A549 (cell line): Measurements from ENCODE around the gene DOCK10. TPM values are rescaled to one million over a fixed set of nuclear protein-coding genes. Genes with fewer than 3 reads are reported as not detected.
A peak's percentile ranks its signal among the peaks of the same experiment; 100 is the strongest.

ENCODE experiments used
- ATAC-seq, 2 experiments: fragments of 200-7000 bp in 1 of 2; fragments of >200 bp in 1 of 2; cut with Nextera tagmentation in 1 of 2; cut with Tn5 transposase in 1 of 2; 3 replicates each; pipeline versions ENCODE4 v1.8.0 to v1.9.1; 2018 to 2020; ENCODE audit warnings: mild to moderate bottlenecking in 1 of 2, moderate library complexity in 1 of 2
- CTCF ChIA-PET: fragments of 300-600 bp; sonication (Branson Sonifier 250); formaldehyde crosslinking; extraction: SDS; loops from one replicate; lab custom pipeline; 2021; ENCODE audit warnings: antibody characterized with exemption, inconsistent platforms; lab: Yijun Ruan, JAX
- POLR2A ChIA-PET: fragments of 350-600 bp; formaldehyde crosslinking; extraction: SDS; loops from one replicate; lab custom pipeline; 2021; ENCODE audit warnings: antibody characterized with exemption, inconsistent platforms; lab: Yijun Ruan, JAX
- DNase-seq, 2 experiments: peaks; one replicate each; pipeline versions ENCODE4 v3.0.0 to v3.0.0-alpha.2; 2011 to 2016; ENCODE audit warnings: low read depth in 1 of 2, low spot score in 1 of 2
- FAIRE-seq: peaks from 2 replicates; lab custom pipeline; 2011; peaks lifted over from hg19 to GRCh38; lab: Jason Lieb, UNC
- H3K27ac ChIP-seq, 2 experiments: fragments of >200 bp; sonication (Bioruptor Twin); formaldehyde crosslinking; 3 replicates each; pipeline ENCODE4 v1.5.1; 2016 to 2017
- H3K4me1 ChIP-seq: fragments of >200 bp; sonication (Bioruptor Twin); formaldehyde crosslinking; 3 replicates; pipeline ENCODE4 v1.6.1; 2016
- H3K4me2 ChIP-seq: fragments of >200 bp; sonication (Bioruptor Twin); formaldehyde crosslinking; 3 replicates; pipeline ENCODE4 v1.6.1; 2016
- H3K4me3 ChIP-seq: fragments of >200 bp; sonication (Bioruptor Twin); formaldehyde crosslinking; 3 replicates; pipeline ENCODE4 v1.5.1; 2016
- H3K9me3 ChIP-seq: fragments of >200 bp; sonication (Bioruptor Twin); formaldehyde crosslinking; 3 replicates; pipeline ENCODE4 v1.6.1; 2016
- ATOH8 ChIP-seq: fragments of 250-450 bp; sonication (Bioruptor Pico); IDR thresholded peaks from 2 replicates; pipeline ENCODE4 v1.5.0; 2020; ENCODE audit warnings: low read depth, mild to moderate bottlenecking, moderate library complexity
- CEBPB ChIP-seq, 2 experiments: fragments of >200 bp in 1 of 2; sonication (Bioruptor Twin) in 1 of 2; formaldehyde crosslinking in 1 of 2; IDR thresholded peaks; 2 replicates each; pipeline ENCODE4 v1.6.1; 2012 to 2016
- CHD4 ChIP-seq: fragments of 200-600 bp; sonication (generic); IDR thresholded peaks from 2 replicates; pipeline ENCODE4 v1.6.1; 2016; ENCODE audit warnings: antibody characterized with exemption, mild to moderate bottlenecking, borderline replicate concordance
- EHF ChIP-seq: fragments of 250-450 bp; sonication (Bioruptor Pico); IDR thresholded peaks from 2 replicates; pipeline ENCODE4 v1.5.0; 2020; ENCODE audit warnings: mild to moderate bottlenecking
- EHMT2 ChIP-seq: fragments of 200-600 bp; sonication (generic); IDR thresholded peaks from 2 replicates; pipeline ENCODE4 v1.6.1; 2016; ENCODE audit warnings: antibody characterized with exemption, low read depth, mild to moderate bottlenecking, moderate library complexity
- ELK1 ChIP-seq: fragments of 150-350 bp; IDR thresholded peaks from 2 replicates; pipeline ENCODE4 v1.6.1; 2014; ENCODE audit warnings: low read depth, mild to moderate bottlenecking, low read length
- EP300 ChIP-seq, 2 experiments: fragments of >200 bp; sonication (Bioruptor Twin); formaldehyde crosslinking; IDR thresholded peaks; 2 replicates in 1 of 2; 3 replicates in 1 of 2; pipeline ENCODE4 v1.6.1; 2016 to 2017
- FOSB ChIP-seq: fragments of 250-450 bp; sonication (Bioruptor Pico); IDR thresholded peaks from 2 replicates; pipeline ENCODE4 v1.5.0; 2020; ENCODE audit warnings: mild to moderate bottlenecking, moderate library complexity
- GATA3 ChIP-seq: IDR thresholded peaks from 2 replicates; pipeline ENCODE4 v1.6.1; 2012; ENCODE audit warnings: borderline replicate concordance
- HDAC2 ChIP-seq: fragments of 200-600 bp; sonication (generic); IDR thresholded peaks from 2 replicates; pipeline ENCODE4 v1.6.1; 2016
- HES2 ChIP-seq: fragments of >200 bp; sonication (Bioruptor Twin); formaldehyde crosslinking; IDR thresholded peaks from 2 replicates; pipeline ENCODE4 v1.6.1; 2016
- HOXA7 ChIP-seq: fragments of 250-450 bp; sonication (Bioruptor Pico); IDR thresholded peaks from 2 replicates; pipeline ENCODE4 v1.5.0; 2020; ENCODE audit warnings: mild to moderate bottlenecking, moderate library complexity
- JUN ChIP-seq, 2 experiments: fragments of >200 bp; sonication (Bioruptor Twin); formaldehyde crosslinking; IDR thresholded peaks; 2 replicates in 1 of 2; 3 replicates in 1 of 2; pipeline ENCODE4 v1.6.1; 2016 to 2017
- JUNB ChIP-seq: fragments of >200 bp; sonication (Bioruptor Twin); formaldehyde crosslinking; IDR thresholded peaks from 2 replicates; pipeline ENCODE4 v1.6.1; 2016
- MYC ChIP-seq: IDR thresholded peaks from 2 replicates; pipeline ENCODE4 v1.6.1; 2012; ENCODE audit warnings: mild to moderate bottlenecking, inconsistent platforms, low read length, improper control_type of control experiment, borderline replicate concordance
- NFE2L2 ChIP-seq: fragments of 150-350 bp; conservative IDR thresholded peaks from 2 replicates; pipeline ENCODE4 v1.6.1; 2014; ENCODE audit warnings: low read length
- NPAS2 ChIP-seq: fragments of 250-450 bp; sonication (Bioruptor Pico); IDR thresholded peaks from 2 replicates; pipeline ENCODE4 v1.8.0; 2022; ENCODE audit warnings: mild to moderate bottlenecking, moderate library complexity, borderline replicate concordance
- PHF8 ChIP-seq: fragments of 200-600 bp; sonication (generic); IDR thresholded peaks from 2 replicates; pipeline ENCODE4 v1.6.1; 2016; ENCODE audit warnings: low read depth, mild to moderate bottlenecking, antibody characterized with exemption, moderate library complexity, borderline replicate concordance
- POLR2A ChIP-seq: IDR thresholded peaks from 2 replicates; pipeline ENCODE4 v1.6.1; 2012; ENCODE audit warnings: mild to moderate bottlenecking, low read length
- RARB ChIP-seq: fragments of 250-450 bp; sonication (Bioruptor Pico); IDR thresholded peaks from 2 replicates; pipeline ENCODE4 v1.8.0; 2021; ENCODE audit warnings: mild to moderate bottlenecking, moderate library complexity
- RCOR1 ChIP-seq: fragments of 150-350 bp; IDR thresholded peaks from 2 replicates; pipeline ENCODE4 v1.6.1; 2014; ENCODE audit warnings: antibody characterized with exemption, low read length, low read depth
- RFX5 ChIP-seq: fragments of 450-650 bp; IDR thresholded peaks from 2 replicates; pipeline ENCODE4 v1.7.1; 2014; ENCODE audit warnings: antibody characterized with exemption, mild to moderate bottlenecking, moderate library complexity
- RNF2 ChIP-seq: fragments of 200-600 bp; sonication (generic); IDR thresholded peaks from 2 replicates; pipeline ENCODE4 v1.6.1; 2016; ENCODE audit warnings: low read depth, mild to moderate bottlenecking, antibody characterized with exemption, moderate library complexity, borderline replicate concordance
- SMC3 ChIP-seq: fragments of >200 bp; sonication (Bioruptor Twin); formaldehyde crosslinking; IDR thresholded peaks from 3 replicates; pipeline ENCODE4 v1.6.1; 2018; ENCODE audit warnings: inconsistent platforms
- TP53 ChIP-seq: fragments of 250-450 bp; sonication (Bioruptor Pico); IDR thresholded peaks from 2 replicates; pipeline ENCODE4 v1.5.0; 2021; ENCODE audit warnings: mild to moderate bottlenecking, moderate library complexity
- ZC3H11A ChIP-seq: fragments of 450-650 bp; IDR thresholded peaks from 2 replicates; pipeline ENCODE4 v1.6.1; 2014; ENCODE audit warnings: antibody characterized with exemption, mild to moderate bottlenecking
- ZNF302 ChIP-seq: fragments of 250-450 bp; sonication (Bioruptor Pico); IDR thresholded peaks from 2 replicates; pipeline ENCODE4 v1.9.0; 2021; ENCODE audit warnings: inconsistent platforms, mild to moderate bottlenecking, moderate library complexity
- WGBS: methylation state at CpG from one replicate; pipeline ENCODE4 v1.1.6; 2017; ENCODE audit errors: missing lambda C conversion rate; 5-methylcytosine and 5-hydroxymethylcytosine counted together
- polyA plus RNA-seq, 4 experiments: library from polyadenylated mRNA; depleted of rRNA in 3 of 4; stranded (reverse); fragments of >200 nt; fragmentation: RNase III in 1 of 4; extraction: RNeasy Plus Mini Kit Qiagen cat#74134 plus additional on column Dnase treatment in 1 of 4; gene quantifications; 2 replicates in 3 of 4; 3 replicates in 1 of 4; pipeline ENCODE4 v1.2.3, GENCODE V29; 2011 to 2017
- TF ChIP-seq, protein P1 (sequence below): fragments of >200 bp; sonication (Bioruptor Twin); formaldehyde crosslinking; IDR thresholded peaks from 3 replicates; pipeline ENCODE4 v1.6.1; 2016
- TF ChIP-seq, protein P2 (sequence below): fragments of >200 bp; sonication (Bioruptor Twin); formaldehyde crosslinking; IDR thresholded peaks from 3 replicates; pipeline ENCODE4 v1.5.1; 2016

The DOCK10 gene
- polyA plus RNA-seq, 2 of the 4 experiments (the other 2 are of a cell fraction): 43.0 to 45.3 TPM

DNA sequence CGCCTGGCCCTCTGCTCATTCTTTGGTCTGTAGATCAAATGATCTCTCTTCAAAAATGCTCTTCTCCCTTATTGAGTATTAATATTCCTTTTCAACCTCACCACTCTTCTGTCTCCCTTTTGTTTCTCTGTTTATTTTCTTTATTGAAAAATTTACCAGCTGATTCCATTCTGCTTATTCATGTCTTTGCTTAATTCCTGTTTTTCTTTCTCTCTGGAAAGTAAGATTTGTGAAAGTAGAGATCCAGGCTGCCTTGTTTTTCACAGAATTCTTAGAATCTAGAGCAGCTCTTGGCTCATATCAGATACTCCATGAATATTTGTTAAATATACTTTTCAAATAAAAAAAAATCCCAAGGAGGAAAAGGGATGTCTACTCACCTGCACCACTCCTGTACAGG, 157.0 kb downstream of the DOCK10 start:
- ATAC-seq: no peak
- no peak for DNase-seq
- no peak for FAIRE-seq
- TF ChIP-seq NFE2L2 (no peak), ZNF302 (CRISPR knock-in tag) (no peak), MYC (no peak), HOXA7 (CRISPR knock-in tag) (no peak), ATOH8 (CRISPR knock-in tag) (no peak), ELK1 (no peak), CHD4 (no peak), EHF (no peak), NPAS2 (CRISPR knock-in tag) (no peak), RFX5 (no peak), EHMT2 (no peak), POLR2A (no peak), TP53 (CRISPR knock-in tag) (no peak), HDAC2 (no peak), PHF8 (no peak), FOSB (CRISPR knock-in tag) (no peak), RCOR1 (no peak)
- TF ChIP-seq, all 56 proteins: peak for 0
- WGBS: 96% methylated on average over 1 of the region's 1 CpG
- POLR2A ChIA-PET: no interaction called here
- Histone ChIP-seq H3K4me1 (peaks cover 64% of the 10 kb centered on the region), H3K9me3 (no peaks in the 10 kb centered on the region), H3K4me3 (no peak overlapping the region), H3K27ac (peak overlapping the region; percentile 69 to 89), H3K4me2 (peak overlapping the region; percentile 65; the same call in 2 of the 3 replicates)
- CTCF ChIA-PET: no interaction called here

- Histone ChIP-seq H3K4me2 (peak overlapping the region; percentile 60), H3K27ac (peak overlapping the region; percentile 69 to 89), H3K4me1 (peaks cover 64% of the 10 kb centered on the region), H3K9me3 (no peaks in the 10 kb centered on the region), H3K4me3 (no peak overlapping the region)
- DNase-seq (peak in 1 of 2 experiments; percentile 39), FAIRE-seq (no peak), ATAC-seq (peak in 1 of 2 experiments; percentile 6; a peak in 1 of 6 replicates)
- CTCF ChIA-PET: interaction anchor here (1.0 to 1.6 kb wide), 3 partner anchors 24 to 118 kb away, joined by 3 to 8 read pairs (median 3); no protein-coding TSS in a partner anchor
- POLR2A ChIA-PET: no interaction called here
- TF ChIP-seq, protein P1, sequence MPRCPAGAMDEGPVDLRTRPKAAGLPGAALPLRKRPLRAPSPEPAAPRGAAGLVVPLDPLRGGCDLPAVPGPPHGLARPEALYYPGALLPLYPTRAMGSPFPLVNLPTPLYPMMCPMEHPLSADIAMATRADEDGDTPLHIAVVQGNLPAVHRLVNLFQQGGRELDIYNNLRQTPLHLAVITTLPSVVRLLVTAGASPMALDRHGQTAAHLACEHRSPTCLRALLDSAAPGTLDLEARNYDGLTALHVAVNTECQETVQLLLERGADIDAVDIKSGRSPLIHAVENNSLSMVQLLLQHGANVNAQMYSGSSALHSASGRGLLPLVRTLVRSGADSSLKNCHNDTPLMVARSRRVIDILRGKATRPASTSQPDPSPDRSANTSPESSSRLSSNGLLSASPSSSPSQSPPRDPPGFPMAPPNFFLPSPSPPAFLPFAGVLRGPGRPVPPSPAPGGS: peak; percentile 56; the same call in 1 of the 3 replicates
- TF ChIP-seq GATA3 (peak; percentile 19; the same call in 1 of the 2 replicates), RARB (no peak), RNF2 (no peak), CEBPB (IDR thresholded peaks at IDR 0.05) (peak; percentile 80 to 95), SMC3 (peak; percentile 29; the same call in 1 of the 3 replicates), JUN (IDR thresholded peaks at IDR 0.05) (peak in 1 of 2 experiments; percentile 55; a peak in 2 of 5 replicates), JUNB (peak; percentile 61; the same call in 1 of the 2 replicates), EP300 (IDR thresholded peaks at IDR 0.05) (peak; percentile 60 to 67; a peak in 3 of 5 replicates), HES2 (peak; percentile 89), ZC3H11A (no peak)
- TF ChIP-seq, protein P2, sequence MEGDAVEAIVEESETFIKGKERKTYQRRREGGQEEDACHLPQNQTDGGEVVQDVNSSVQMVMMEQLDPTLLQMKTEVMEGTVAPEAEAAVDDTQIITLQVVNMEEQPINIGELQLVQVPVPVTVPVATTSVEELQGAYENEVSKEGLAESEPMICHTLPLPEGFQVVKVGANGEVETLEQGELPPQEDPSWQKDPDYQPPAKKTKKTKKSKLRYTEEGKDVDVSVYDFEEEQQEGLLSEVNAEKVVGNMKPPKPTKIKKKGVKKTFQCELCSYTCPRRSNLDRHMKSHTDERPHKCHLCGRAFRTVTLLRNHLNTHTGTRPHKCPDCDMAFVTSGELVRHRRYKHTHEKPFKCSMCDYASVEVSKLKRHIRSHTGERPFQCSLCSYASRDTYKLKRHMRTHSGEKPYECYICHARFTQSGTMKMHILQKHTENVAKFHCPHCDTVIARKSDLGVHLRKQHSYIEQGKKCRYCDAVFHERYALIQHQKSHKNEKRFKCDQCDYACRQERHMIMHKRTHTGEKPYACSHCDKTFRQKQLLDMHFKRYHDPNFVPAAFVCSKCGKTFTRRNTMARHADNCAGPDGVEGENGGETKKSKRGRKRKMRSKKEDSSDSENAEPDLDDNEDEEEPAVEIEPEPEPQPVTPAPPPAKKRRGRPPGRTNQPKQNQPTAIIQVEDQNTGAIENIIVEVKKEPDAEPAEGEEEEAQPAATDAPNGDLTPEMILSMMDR: no peak
- WGBS: 44% methylated on average over 4 of the region's 4 CpGs
Measured at GRCh38 chr2:224884188-224884587, 158.1 kb downstream of the DOCK10 start.
